ELR (cell line): ENCODE measurements around the gene GUK1.

Experiments used
- DNase-seq: peaks from one replicate; pipeline ENCODE4 v3.0.0-alpha.2; 2015; ENCODE audit warnings: low read depth

GUK1 gene

GRCh38 chr1:228150120-228150460, 10.0 kb downstream of the GUK1 start:
- DNase-seq, result no peak

- peak; percentile 35 for DNase-seq
Measured at GRCh38 chr1:228150461-228151179, 10.5 kb downstream of the GUK1 start.

DNA sequence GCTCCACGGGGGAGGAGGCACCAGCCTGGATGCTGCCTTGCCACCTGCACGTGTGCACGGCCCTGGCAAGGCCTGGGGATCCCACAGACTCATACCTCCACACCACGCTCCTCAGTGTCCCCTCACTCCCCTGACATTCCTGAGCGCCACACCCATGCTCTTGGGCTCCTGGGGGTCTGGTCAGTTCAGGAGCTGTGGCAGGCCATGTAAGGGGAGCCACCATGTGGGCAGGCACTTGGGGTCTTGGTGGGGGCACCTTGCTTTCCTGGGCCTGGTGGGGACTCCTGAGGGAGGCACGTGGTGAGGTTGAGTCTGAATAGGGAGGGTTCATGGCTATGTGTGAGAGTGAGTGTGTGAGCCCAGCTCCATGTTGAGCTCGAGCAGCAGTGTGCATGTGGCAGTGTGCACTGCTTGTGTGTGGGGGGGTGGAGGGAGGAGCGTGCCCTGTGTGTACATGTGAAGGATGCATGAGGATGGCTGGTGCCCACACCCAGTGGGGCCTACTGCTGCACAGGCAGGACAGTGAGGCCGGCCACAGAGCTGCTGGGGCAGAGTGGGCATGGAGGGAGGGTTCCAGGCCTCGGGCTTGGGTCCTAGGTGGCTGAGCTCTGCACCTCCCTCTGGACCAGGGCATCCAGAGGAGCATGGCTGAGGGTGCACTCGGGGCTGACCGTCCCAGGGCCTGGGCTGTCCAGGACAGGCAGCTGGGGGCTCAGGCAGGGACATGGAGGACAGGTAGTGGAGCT, 11.3 kb downstream of the GUK1 start:
- no peak for DNase-seq

DNA sequence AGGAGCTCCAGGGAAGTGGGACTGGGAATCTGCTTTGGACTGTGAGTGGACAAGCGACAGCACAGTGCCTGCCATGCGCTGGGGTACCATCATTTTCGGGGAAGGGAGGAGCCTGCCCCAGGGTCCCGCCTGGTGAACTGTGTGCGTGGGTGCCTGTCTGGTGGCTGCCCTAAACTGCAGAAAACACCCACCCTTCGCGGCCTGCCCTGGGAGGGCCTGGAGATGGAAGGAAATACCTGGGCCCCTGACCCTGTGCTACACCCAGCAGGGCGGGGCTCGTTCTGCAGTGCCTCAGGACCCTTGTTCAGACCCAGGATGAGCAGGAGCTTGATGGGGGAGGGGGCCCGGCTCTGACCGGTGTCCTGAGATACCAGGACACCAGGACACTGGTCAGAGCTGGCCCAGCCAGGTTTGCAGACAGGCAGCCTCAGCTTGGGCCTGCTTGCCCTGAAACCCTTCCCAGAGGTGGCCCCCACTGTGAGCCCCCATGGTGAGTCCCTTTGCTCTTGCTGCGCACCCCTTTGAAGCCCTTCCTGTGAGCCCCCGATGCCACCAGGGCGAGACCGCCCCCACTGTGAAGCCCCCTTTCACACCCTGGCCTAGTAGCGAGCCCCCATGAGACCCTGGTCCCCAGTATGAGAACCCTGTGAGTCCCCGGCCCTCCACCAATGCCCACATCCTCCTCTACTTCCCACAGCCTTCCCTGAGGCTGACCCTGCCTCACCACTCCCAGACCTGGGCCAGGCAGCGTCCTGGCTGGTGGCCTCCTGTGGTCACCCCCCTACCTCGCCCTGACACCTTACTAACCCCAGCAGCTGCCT, 12.2 kb downstream of the GUK1 start:
- DNase-seq, result no peak

GRCh38 chr1:228152918-228153258, 12.8 kb downstream of the GUK1 start:
- no peak for DNase-seq

DNA sequence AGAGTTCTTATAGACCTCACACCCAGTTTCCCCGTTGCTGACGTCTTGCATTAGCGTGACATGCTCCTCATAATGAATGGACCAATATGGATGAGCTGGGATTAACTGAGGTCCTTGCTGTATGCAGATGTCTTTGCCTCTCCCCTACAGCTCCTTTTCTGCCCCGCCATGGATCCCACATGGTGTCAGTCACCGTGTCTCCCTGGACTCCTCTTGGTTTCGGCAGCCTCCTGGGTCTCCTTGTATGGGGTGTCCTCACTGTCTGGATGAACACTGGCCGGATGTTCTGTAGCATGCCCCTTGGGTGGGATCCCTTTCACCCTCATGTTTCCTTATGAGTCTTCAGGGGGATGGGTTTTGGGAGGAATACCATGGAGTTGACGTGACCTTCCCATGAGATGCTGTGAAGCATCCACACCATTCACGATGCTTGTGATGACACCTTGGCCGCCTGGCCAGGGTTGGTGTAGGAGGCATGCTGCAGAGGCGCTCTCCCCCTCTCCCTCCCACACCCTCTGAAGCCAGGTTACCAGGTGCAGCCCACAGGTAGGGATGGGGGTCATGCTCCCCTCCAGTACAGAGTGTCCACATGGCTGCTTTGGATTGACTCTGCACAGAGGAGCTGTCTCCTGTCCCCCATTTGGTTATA, 14.1 kb downstream of the GUK1 start:
- no peak for DNase-seq

DNA sequence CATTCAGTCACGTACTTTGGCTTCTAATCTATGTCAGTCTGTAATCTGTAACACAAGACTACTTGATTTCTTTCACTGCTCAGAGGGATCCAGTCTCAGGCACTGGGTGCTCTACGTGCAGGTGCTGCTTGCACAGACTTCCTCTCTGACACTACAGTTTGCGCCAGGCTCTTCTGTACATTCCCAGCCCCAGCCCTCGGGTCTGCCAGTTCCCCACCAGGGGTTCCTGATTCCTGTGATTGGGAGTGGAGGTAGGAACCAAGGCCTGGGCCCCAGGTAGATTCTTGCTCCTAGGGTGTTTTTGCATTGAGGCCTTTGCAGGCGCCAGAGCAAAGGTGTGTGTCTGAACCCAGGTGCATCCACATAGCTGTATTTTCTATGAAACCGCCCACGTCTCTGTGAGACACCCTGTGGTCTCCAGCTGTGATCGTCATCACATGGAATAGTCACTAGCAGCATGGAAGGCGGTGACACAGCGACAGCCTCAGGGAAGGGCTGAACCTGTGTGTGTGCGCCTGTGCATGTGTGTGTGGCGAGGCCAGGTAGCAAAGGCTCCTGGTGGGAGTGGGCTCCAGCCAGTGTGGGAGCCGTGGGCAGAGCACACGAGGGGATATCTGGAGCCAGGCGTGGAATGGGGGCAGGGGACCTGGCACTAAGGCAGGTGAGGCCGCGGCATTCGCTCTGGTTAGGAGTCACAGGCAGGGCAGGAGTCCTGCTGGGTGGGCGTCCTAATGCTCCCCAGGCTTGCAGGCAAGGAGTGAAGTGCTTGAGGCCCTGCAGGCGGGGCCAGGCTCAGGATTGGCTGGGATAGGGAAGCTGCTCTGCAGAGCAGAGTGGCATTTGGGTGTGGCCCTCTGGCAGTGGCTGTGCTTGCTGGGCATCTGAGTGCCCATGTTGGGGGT, 14.8 kb downstream of the GUK1 start:
- DNase-seq, result no peak

DNA sequence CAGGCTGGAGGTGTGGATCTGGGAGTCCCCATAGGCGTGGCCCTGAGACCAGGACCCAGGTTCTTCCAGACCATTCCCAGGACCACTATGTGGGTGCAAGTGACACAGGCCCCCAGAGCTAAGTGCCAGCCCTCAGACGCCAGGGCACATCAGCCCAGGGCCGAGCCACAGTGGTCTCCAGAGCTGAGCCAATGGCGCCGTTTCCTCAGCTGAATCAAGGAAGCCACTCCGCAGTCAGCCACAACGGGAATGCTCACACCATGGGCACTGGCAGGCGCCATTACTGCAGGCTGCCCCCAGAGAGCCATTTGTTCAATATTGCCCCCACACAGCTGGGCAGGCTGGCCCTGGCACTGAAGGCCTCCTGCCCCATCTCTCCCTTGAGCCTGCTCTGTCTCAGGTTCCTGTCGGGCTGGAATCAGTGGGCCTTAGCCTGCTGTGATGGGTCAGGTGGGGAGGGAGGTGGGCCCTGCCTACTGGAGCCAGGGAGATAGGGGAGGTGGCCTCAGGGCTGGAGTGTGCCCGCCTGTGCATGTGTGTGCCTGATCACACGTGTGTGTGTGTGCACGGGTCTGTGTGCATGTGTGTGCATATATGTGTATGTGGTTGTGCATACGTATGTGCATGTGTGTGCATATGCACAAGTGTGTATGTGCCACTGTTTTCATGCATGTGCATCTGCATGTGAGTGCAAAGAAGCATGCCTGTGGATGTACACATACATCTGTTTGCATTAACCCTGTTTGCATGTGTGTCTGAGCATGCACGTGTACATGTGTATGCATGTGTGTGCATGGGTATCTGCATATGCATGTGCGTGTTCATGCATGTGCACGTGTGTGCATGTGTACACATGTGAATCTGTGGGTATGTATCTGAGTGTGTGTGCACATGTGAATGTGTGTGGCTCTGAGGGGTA, 15.8 kb downstream of the GUK1 start:
- no peak for DNase-seq

DNA sequence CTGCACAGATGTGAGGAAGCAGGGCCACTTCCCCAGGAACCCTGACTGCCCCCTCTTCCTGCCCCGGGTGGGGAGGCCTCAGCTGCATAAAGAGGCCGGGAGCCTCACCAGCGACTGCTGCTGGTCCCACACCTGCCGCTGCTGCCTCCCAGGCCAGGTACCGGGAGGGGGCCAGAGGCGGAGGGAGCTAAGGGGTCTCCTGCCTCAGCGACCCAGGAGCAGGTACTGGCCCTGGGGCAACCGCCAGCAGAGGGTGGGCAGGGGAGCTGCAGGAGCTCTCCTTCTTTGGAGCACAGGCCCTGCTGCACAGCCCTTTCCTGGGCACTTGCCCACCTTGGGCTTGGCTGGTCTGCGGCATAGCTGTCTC, 16.4 kb downstream of the GUK1 start:
- DNase-seq, result no peak

GRCh38 chr1:228156941-228157728, 17.1 kb downstream of the GUK1 start:
- DNase-seq, result no peak

DNA sequence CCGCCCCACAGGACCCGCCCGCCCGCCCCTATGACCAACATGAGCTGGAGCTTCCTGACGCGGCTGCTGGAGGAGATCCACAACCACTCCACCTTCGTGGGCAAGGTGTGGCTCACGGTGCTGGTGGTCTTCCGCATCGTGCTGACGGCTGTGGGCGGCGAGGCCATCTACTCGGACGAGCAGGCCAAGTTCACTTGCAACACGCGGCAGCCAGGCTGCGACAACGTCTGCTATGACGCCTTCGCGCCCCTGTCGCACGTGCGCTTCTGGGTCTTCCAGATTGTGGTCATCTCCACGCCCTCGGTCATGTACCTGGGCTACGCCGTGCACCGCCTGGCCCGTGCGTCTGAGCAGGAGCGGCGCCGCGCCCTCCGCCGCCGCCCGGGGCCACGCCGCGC, 17.6 kb downstream of the GUK1 start:
- DNase-seq, result no peak

DNA sequence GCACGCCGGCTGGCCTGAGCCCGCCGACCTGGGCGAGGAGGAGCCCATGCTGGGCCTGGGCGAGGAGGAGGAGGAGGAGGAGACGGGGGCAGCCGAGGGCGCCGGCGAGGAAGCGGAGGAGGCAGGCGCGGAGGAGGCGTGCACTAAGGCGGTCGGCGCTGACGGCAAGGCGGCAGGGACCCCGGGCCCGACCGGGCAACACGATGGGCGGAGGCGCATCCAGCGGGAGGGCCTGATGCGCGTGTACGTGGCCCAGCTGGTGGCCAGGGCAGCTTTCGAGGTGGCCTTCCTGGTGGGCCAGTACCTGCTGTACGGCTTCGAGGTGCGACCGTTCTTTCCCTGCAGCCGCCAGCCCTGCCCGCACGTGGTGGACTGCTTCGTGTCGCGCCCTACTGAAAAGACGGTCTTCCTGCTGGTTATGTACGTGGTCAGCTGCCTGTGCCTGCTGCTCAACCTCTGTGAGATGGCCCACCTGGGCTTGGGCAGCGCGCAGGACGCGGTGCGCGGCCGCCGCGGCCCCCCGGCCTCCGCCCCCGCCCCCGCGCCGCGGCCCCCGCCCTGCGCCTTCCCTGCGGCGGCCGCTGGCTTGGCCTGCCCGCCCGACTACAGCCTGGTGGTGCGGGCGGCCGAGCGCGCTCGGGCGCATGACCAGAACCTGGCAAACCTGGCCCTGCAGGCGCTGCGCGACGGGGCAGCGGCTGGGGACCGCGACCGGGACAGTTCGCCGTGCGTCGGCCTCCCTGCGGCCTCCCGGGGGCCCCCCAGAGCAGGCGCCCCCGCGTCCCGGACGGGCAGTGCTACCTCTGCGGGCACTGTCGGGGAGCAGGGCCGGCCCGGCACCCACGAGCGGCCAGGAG, 18.3 kb downstream of the GUK1 start:
- no peak for DNase-seq

GRCh38 chr1:228159008-228159665, 19.1 kb downstream of the GUK1 start:
- no peak for DNase-seq

DNA sequence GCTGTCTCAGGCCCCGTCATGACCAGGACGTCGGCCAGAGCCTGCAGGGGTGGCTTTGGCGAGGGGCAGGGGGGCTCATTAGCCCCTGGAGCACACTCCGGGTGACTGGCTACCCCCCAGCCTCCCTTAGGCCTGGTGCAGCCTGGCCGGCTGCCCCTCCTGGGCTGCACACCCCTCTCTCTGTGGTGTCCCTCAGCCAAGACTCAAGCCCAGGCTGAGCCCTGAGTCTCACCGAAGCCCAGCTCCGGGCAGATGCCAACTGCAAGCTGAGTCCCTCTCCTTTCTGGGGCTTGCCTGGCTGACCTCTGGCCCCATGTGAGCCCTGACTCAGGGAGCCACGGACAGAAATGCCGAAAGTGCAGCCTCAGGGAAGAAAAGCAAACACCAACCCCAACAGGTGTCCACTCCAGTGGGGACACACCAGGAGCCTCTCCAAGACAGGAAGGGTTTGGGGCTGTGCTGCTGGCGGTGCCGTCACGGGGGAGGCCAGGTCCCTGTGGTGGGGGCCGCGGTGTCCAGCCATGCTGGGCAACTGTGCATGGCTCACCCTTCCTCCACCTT, 20.2 kb downstream of the GUK1 start:
- DNase-seq, result no peak

DNA sequence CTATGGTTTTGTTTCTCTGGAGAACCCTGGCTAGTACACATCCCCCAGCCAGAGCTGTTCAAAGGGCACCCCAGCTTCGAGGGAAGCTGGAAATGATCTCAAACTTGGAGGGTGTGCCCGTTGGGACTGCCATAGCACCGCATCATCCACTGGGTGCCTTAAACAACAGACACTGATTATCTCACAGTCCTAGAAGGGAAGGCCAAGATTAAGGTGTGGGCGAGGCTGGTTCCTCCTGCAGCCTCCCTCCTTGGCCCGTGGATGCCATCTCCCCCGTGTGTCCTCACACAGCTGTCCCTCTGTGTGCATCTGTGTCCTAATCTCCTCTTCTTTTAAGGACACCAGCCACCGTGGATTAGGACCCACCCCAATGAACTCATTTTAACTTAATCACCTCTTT, 21.3 kb downstream of the GUK1 start:
- no peak for DNase-seq

GRCh38 chr1:228161866-228162265, 21.8 kb downstream of the GUK1 start:
- no peak for DNase-seq

DNA sequence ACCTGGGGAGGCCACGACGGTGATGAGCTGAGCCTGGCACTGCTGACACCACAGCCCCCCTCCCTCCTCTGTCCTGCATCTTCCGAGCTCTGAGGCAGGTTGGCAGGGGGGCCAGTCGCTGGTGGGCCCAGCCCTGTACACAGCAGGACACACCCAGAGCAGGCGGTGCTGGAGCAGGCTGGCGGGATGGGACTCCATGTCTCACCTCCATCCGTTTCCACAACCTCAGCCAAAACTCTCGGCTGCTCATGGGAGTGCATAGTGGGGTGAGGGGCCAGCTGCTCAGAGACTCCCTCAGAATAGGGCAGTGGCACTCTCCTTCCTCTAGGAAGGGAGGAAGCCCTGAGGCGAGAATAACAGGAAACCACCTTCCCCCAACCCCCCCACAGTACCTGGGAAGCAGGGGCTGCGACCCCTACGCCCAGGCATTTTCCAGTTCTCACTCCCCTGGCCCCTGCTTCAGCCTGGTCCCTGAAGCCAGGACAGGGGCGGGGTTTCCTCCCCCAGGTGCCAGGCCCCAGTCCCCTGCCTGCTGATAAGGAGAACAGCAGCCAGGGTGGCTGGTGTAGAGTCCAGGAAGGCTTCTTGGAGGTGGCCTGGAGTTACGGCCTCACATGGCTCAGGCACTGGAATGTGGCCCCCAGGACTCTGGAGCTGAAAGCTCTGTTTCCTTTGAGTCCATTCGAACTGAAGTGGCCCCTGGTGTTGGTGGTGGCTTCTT, 22.4 kb downstream of the GUK1 start:
- DNase-seq, result no peak
